DOHH2 (cell line): ENCODE measurements around the gene ABCB6.

Source experiments
- H3F3A ChIP-seq: fragments of 200-600 bp; sonication (generic), shearing (Covaris generic); 2 replicates; pipeline ENCODE4 v1.6.0; 2016; ENCODE audit warnings: antibody characterized with exemption, mild to moderate bottlenecking; ENCODE audit not compliant: control insufficient read depth, insufficient read depth
- H3K27ac ChIP-seq: fragments of 200-600 bp; sonication (generic); 2 replicates; pipeline ENCODE4 v1.5.1; 2014; ENCODE audit warnings: low read depth, mild to moderate bottlenecking, low read length, moderate library complexity
- H3K27me3 ChIP-seq: fragments of 200-600 bp; sonication (generic); 2 replicates; pipeline ENCODE4 v1.6.1; 2014; ENCODE audit warnings: mild to moderate bottlenecking, low read length, mixed read lengths; ENCODE audit not compliant: control insufficient read depth
- H3K36me3 ChIP-seq: fragments of 200-600 bp; sonication (generic); 2 replicates; pipeline ENCODE4 v1.6.1; 2014; ENCODE audit warnings: mild to moderate bottlenecking, low read length, moderate library complexity, mixed read lengths; ENCODE audit not compliant: control insufficient read depth
- H3K4me1 ChIP-seq: fragments of 200-600 bp; sonication (generic); 2 replicates; pipeline ENCODE4 v1.6.1; 2014; ENCODE audit warnings: mild to moderate bottlenecking, low read length, mixed read lengths; ENCODE audit not compliant: control insufficient read depth
- H3K4me2 ChIP-seq: fragments of 200-600 bp; sonication (generic); 2 replicates; pipeline ENCODE4 v1.6.0; 2014; ENCODE audit warnings: mild to moderate bottlenecking, low read length, moderate library complexity
- H3K4me3 ChIP-seq: fragments of 200-600 bp; sonication (generic); 2 replicates; pipeline ENCODE4 v1.5.1; 2014; ENCODE audit warnings: mild to moderate bottlenecking, low read length, mixed read lengths
- H3K79me2 ChIP-seq: fragments of 200-600 bp; sonication (generic); 2 replicates; pipeline ENCODE4 v1.6.1; 2014; ENCODE audit warnings: mild to moderate bottlenecking, low read length, mixed read lengths; ENCODE audit not compliant: control insufficient read depth
- H3K9me2 ChIP-seq: fragments of 200-600 bp; sonication (generic); replicated peaks from 2 replicates; pipeline ENCODE4 v1.6.1; 2014; ENCODE audit warnings: mild to moderate bottlenecking, low read length, mixed read lengths; ENCODE audit not compliant: control insufficient read depth
- H3K9me3 ChIP-seq: fragments of 200-600 bp; sonication (generic); 2 replicates; pipeline ENCODE4 v1.6.1; 2014; ENCODE audit warnings: antibody characterized with exemption, low read length, mixed read lengths; ENCODE audit not compliant: control insufficient read depth, insufficient read depth
- H4K20me1 ChIP-seq: fragments of 200-600 bp; sonication (generic); 2 replicates; pipeline ENCODE4 v1.6.0; 2014; ENCODE audit warnings: low read depth, mild to moderate bottlenecking, antibody characterized with exemption, low read length, moderate library complexity; ENCODE audit not compliant: control insufficient read depth, insufficient read depth
- EZH2phosphoT487 ChIP-seq: fragments of 200-600 bp; sonication (generic); IDR thresholded peaks from 2 replicates; pipeline ENCODE4 v1.6.1; 2017; ENCODE audit warnings: borderline replicate concordance, mild to moderate bottlenecking, antibody characterized with exemption, low read length, moderate library complexity, mixed read lengths
- TF ChIP-seq, protein P1 (sequence below): fragments of 200-600 bp; sonication (generic); IDR thresholded peaks from one replicate; pipeline ENCODE4 v1.5.1; 2014; ENCODE audit warnings: antibody characterized with exemption, mild to moderate bottlenecking, low read depth, low read length; ENCODE audit not compliant: poor library complexity, severe bottlenecking

Gene ABCB6

DNA sequence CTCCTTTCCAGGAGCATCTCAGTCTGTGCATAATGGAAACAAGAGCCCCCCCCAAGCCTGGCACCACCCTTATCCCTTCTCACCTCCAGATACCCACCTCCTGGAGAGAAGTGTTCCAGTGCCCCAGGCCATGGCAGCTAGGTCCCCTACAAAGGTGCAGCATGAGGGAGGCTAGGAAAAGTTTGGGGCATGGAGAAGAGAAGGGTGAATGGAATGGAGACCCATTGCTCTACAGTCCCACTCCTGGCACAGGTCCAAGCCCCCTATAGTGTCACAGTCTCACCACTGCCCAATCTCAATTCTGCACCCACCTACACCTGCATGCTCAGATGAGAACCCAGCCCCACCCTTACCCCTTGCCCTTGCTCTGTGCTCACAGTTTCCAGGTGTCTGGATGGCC, 49.8 kb downstream of the ABCB6 start:
- Histone ChIP-seq H3K4me1 (no peaks in the 10 kb centered on the region), H4K20me1 (no peaks in the 10 kb centered on the region), H3K4me2 (no peak overlapping the region), H3K9me2 (no peaks in the 10 kb centered on the region), H3K27ac (no peak overlapping the region), H3K36me3 (peaks cover 26% of the 10 kb centered on the region), H3K9me3 (no peaks in the 10 kb centered on the region), H3F3A (peaks cover 7% of the 10 kb centered on the region; the same call in 1 of the 2 replicates), H3K79me2 (no peaks in the 10 kb centered on the region), H3K4me3 (no peak overlapping the region), H3K27me3 (no peaks in the 10 kb centered on the region)
- no peak for TF ChIP-seq EZH2phosphoT487
- TF ChIP-seq, protein P1, sequence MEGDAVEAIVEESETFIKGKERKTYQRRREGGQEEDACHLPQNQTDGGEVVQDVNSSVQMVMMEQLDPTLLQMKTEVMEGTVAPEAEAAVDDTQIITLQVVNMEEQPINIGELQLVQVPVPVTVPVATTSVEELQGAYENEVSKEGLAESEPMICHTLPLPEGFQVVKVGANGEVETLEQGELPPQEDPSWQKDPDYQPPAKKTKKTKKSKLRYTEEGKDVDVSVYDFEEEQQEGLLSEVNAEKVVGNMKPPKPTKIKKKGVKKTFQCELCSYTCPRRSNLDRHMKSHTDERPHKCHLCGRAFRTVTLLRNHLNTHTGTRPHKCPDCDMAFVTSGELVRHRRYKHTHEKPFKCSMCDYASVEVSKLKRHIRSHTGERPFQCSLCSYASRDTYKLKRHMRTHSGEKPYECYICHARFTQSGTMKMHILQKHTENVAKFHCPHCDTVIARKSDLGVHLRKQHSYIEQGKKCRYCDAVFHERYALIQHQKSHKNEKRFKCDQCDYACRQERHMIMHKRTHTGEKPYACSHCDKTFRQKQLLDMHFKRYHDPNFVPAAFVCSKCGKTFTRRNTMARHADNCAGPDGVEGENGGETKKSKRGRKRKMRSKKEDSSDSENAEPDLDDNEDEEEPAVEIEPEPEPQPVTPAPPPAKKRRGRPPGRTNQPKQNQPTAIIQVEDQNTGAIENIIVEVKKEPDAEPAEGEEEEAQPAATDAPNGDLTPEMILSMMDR: no peak

DNA sequence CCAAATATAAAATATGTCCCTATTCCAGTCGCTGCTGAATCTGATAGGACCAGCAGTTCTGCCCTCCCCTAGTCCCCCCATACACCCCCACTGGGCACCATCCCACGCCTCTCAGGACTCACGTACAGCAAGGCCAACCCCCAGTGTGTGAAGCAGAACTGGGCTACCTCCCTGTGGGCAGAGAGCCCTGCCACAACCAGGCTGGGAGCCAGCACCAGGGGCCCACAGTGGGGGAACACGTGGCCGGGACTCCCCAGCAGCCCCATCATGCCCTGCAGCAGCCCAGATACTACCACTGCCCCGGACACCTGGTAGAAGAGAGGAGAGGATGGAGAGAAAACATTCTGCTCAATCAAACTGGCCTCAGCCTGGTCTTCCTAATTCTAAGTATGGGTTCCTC, 50.2 kb downstream of the ABCB6 start:
- H4K20me1 ChIP-seq: no peaks in the 10 kb centered on the region
- no peaks in the 10 kb centered on the region for H3K9me3 ChIP-seq
- H3K27me3 ChIP-seq: no peaks in the 10 kb centered on the region
- no peak overlapping the region for H3K4me2 ChIP-seq
- no peak for TF ChIP-seq EZH2phosphoT487
- TF ChIP-seq, protein P1: no peak
- no peaks in the 10 kb centered on the region for H3K4me1 ChIP-seq
- H3K36me3 ChIP-seq: peaks cover 22% of the 10 kb centered on the region
- no peaks in the 10 kb centered on the region for H3K9me2 ChIP-seq
- no peak overlapping the region for H3K27ac ChIP-seq
- no peaks in the 10 kb centered on the region for H3K79me2 ChIP-seq
- peaks cover 7% of the 10 kb centered on the region; the same call in 1 of the 2 replicates for H3F3A ChIP-seq
- no peak overlapping the region for H3K4me3 ChIP-seq

DNA sequence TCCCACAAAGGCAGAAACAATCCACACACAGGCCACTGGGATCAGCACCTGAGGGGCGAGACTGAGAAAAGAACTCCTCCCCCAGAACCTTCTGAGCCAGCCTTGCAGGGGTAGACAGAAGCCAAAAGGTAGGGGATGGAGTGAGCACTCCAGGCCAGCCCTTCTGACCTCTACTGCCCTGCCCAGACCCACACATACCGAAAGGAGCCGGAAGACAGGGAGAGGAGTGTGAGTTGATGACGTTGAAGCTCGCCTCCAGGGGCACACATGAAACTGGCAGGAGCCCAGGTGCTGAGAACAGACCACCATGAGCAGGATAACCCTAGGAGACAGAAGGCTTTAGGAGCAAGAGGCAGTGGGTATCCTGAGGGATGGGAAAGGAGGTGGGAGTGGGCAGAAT, 50.8 kb downstream of the ABCB6 start:
- Histone ChIP-seq H3K9me2 (no peaks in the 10 kb centered on the region), H3K27ac (no peak overlapping the region), H3K36me3 (peaks cover 19% of the 10 kb centered on the region), H3K9me3 (no peaks in the 10 kb centered on the region), H3K79me2 (no peaks in the 10 kb centered on the region), H3K4me1 (no peaks in the 10 kb centered on the region), H3F3A (peaks cover 7% of the 10 kb centered on the region; the same call in 1 of the 2 replicates), H3K4me2 (no peak overlapping the region), H4K20me1 (no peaks in the 10 kb centered on the region), H3K27me3 (no peaks in the 10 kb centered on the region), H3K4me3 (no peak overlapping the region)
- TF ChIP-seq EZH2phosphoT487: no peak
- TF ChIP-seq, protein P1: no peak
